Measurements from ENCODE around the gene RREB1. TPM values are rescaled to one million over a fixed set of nuclear protein-coding genes. Genes with fewer than 3 reads are reported as not detected.

RREB1 gene
- total RNA-seq, 2 experiments from 2014 or later = 10.8 to 12.2 TPM

- intact Hi-C loops (cut with micrococcal nuclease) = no loop called here
- H3K36me3 Mint-ChIP-seq (ENCODE audit: low read depth) = peaks cover 22% of the 10 kb centered on the region
- CTCF ChIA-PET = interaction anchor here (0.6 to 1.6 kb wide), 3 partner anchors 25 to 128 kb away, joined by 3 to 4 read pairs (median 3); no protein-coding TSS in a partner anchor
- H3K4me3 Mint-ChIP-seq = no peak overlapping the region
- no peaks in the 10 kb centered on the region for H3K4me1 Mint-ChIP-seq (ENCODE audit: low read depth)
- H3K27me3 Mint-ChIP-seq (ENCODE audit: low read depth) = no peaks in the 10 kb centered on the region
- H3K27ac Mint-ChIP-seq = no peak overlapping the region
- no peaks in the 10 kb centered on the region for H3K9me3 Mint-ChIP-seq
- no peak for DNase-seq
Observed at GRCh38 chr6:7214468-7214867, 106.7 kb downstream of the RREB1 start.

DNA sequence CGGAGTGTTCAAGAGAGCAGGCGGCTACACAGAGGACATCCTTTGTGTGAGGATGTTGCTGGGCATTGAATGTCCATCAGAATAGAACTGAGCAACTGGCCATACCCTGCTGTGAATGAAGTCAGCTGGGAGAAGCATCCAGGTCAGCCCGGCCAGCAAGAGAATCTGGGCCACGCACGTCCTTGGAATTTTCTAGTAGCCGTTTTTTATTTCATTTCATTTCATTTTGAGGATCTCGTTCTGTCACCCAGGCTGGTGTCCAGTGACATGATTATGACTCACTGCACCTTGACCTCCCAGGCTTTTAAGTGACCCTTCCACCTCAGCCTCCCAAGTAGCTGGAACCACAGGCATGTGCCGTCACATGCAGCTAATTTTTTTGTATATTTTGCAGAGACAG lies 107.4 kb downstream of the RREB1 start:
- H3K4me1 Mint-ChIP-seq (ENCODE audit: low read depth) = no peaks in the 10 kb centered on the region
- peaks cover 24% of the 10 kb centered on the region for H3K36me3 Mint-ChIP-seq (ENCODE audit: low read depth)
- DNase-seq = no peak
- no peaks in the 10 kb centered on the region for H3K9me3 Mint-ChIP-seq
- H3K27ac Mint-ChIP-seq = no peak overlapping the region
- CTCF ChIA-PET = interaction anchor here (0.7 to 1.6 kb wide), 2 partner anchors 24 to 28 kb away, joined by 3 to 4 read pairs; no protein-coding TSS in a partner anchor
- no peak overlapping the region for H3K4me3 Mint-ChIP-seq
- H3K27me3 Mint-ChIP-seq (ENCODE audit: low read depth) = no peaks in the 10 kb centered on the region
- intact Hi-C loops (cut with micrococcal nuclease) = no loop called here

GRCh38 chr6:7215798-7216231 lies 108.1 kb downstream of the RREB1 start:
- H3K27me3 Mint-ChIP-seq (ENCODE audit: low read depth) = no peaks in the 10 kb centered on the region
- H3K4me1 Mint-ChIP-seq (ENCODE audit: low read depth) = no peaks in the 10 kb centered on the region
- intact Hi-C loops (cut with micrococcal nuclease) = no loop called here
- no peak overlapping the region for H3K4me3 Mint-ChIP-seq
- CTCF ChIA-PET = interaction anchor here (1.1 to 1.6 kb wide), 2 partner anchors 21 to 27 kb away, joined by 3 to 4 read pairs; no protein-coding TSS in a partner anchor
- no peaks in the 10 kb centered on the region for H3K9me3 Mint-ChIP-seq
- peaks cover 22% of the 10 kb centered on the region for H3K36me3 Mint-ChIP-seq (ENCODE audit: low read depth)
- DNase-seq = no peak
- peak overlapping the region; percentile 46 for H3K27ac Mint-ChIP-seq

- no peaks in the 10 kb centered on the region for H3K4me1 Mint-ChIP-seq (ENCODE audit: low read depth)
- no peaks in the 10 kb centered on the region for H3K9me3 Mint-ChIP-seq
- intact Hi-C loops (cut with micrococcal nuclease) = no loop called here
- H3K4me3 Mint-ChIP-seq = no peak overlapping the region
- CTCF ChIA-PET = no interaction called here
- no peak overlapping the region for H3K27ac Mint-ChIP-seq
- no peak for DNase-seq
- H3K27me3 Mint-ChIP-seq (ENCODE audit: low read depth) = no peaks in the 10 kb centered on the region
- peaks cover 17% of the 10 kb centered on the region for H3K36me3 Mint-ChIP-seq (ENCODE audit: low read depth)
Observed at GRCh38 chr6:7216941-7217621, 109.3 kb downstream of the RREB1 start.

GRCh38 chr6:7218406-7218988 lies 110.7 kb downstream of the RREB1 start:
- DNase-seq = no peak
- peaks cover 9% of the 10 kb centered on the region for H3K36me3 Mint-ChIP-seq (ENCODE audit: low read depth)
- H3K4me1 Mint-ChIP-seq (ENCODE audit: low read depth) = no peaks in the 10 kb centered on the region
- H3K27ac Mint-ChIP-seq = no peak overlapping the region
- intact Hi-C loops (cut with micrococcal nuclease) = no loop called here
- no peaks in the 10 kb centered on the region for H3K27me3 Mint-ChIP-seq (ENCODE audit: low read depth)
- no peak overlapping the region for H3K4me3 Mint-ChIP-seq
- CTCF ChIA-PET = no interaction called here
- H3K9me3 Mint-ChIP-seq = no peaks in the 10 kb centered on the region

GRCh38 chr6:7219310-7219709 lies 111.5 kb downstream of the RREB1 start:
- Mint-ChIP-seq H3K4me1 (ENCODE audit: low read depth) (no peaks in the 10 kb centered on the region), H3K36me3 (ENCODE audit: low read depth) (peaks cover 8% of the 10 kb centered on the region), H3K4me3 (no peak overlapping the region), H3K27ac (no peak overlapping the region), H3K9me3 (no peaks in the 10 kb centered on the region), H3K27me3 (ENCODE audit: low read depth) (no peaks in the 10 kb centered on the region)
- CTCF ChIA-PET = no interaction called here
- no peak for DNase-seq
- intact Hi-C loops (cut with micrococcal nuclease) = no loop called here

- Mint-ChIP-seq H3K27ac (no peak overlapping the region), H3K9me3 (no peaks in the 10 kb centered on the region), H3K36me3 (ENCODE audit: low read depth) (peaks cover 8% of the 10 kb centered on the region), H3K27me3 (ENCODE audit: low read depth) (no peaks in the 10 kb centered on the region), H3K4me1 (ENCODE audit: low read depth) (no peaks in the 10 kb centered on the region), H3K4me3 (no peak overlapping the region)
- intact Hi-C loops (cut with micrococcal nuclease) = no loop called here
- CTCF ChIA-PET = no interaction called here
- no peak for DNase-seq
Observed at GRCh38 chr6:7222197-7222596, 114.4 kb downstream of the RREB1 start.

DNA sequence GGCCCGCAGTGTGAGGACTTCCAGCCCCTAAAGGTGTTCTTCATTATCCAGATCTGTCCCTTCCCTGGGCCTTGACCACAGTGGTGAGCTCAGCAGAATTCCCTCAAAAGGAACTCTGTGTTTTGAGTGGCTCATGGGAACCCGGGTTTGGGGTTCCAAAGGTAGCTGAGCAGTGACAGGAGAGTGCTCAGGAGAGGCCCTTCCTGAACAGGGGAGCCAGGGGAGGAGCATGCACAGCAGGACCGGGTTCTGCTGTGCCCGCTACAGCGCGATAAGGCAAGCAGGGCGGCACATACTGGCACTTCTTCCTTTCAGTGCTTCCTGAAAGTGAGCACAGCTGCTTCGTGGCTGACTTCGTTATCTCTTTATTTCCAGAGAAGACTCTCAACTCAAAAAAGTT lies 117.0 kb downstream of the RREB1 start:
- H3K27ac Mint-ChIP-seq = no peak overlapping the region
- no peaks in the 10 kb centered on the region for H3K9me3 Mint-ChIP-seq
- CTCF ChIA-PET = no interaction called here

DNA sequence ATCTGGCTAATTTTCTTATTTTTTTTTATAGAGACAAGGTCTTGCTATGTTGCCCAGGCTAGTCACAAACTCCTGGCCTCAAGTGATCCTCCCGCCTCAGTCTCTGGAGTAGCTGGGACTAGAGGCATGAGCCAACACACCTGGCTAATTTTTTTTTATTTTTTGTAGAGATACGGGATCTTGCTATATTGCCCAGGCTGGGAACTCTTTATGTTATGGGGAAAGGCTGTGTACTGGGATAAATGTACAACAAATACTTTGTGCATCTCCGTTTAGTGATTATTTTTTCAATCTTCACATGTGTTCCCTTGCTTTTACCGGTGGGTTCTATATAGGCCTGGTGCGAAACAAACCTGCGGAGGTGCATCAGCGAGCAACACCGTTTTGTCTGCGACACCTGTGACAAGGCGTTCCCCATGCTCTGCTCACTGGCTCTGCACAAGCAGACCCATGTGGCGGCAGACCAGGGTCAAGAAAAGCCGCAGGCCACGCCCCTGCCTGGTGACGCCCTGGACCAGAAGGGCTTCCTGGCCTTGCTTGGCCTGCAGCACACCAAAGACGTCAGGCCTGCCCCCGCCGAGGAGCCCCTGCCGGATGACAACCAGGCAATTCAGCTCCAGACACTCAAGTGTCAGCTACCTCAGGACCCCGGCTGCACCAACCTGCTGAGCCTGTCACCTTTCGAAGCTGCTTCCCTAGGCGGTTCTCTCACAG lies 121.1 kb downstream of the RREB1 start:
- H3K4me3 Mint-ChIP-seq = no peak overlapping the region
- H3K36me3 Mint-ChIP-seq (ENCODE audit: low read depth) = peaks cover 28% of the 10 kb centered on the region
- H3K27me3 Mint-ChIP-seq (ENCODE audit: low read depth) = no peaks in the 10 kb centered on the region
- H3K9me3 Mint-ChIP-seq = no peaks in the 10 kb centered on the region
- intact Hi-C loops (cut with micrococcal nuclease) = no loop called here
- H3K4me1 Mint-ChIP-seq (ENCODE audit: low read depth) = peaks cover 12% of the 10 kb centered on the region
- CTCF ChIA-PET = interaction anchor here (1.4 to 1.9 kb wide), 2 partner anchors 10 to 14 kb away, joined by 4 to 7 read pairs; no protein-coding TSS in a partner anchor
- H3K27ac Mint-ChIP-seq = no peak overlapping the region
- no peak for DNase-seq

More for the DNA sequence above, 117.0 kb downstream of the RREB1 start:
- intact Hi-C loops (cut with micrococcal nuclease) = no loop called here
- no peak overlapping the region for H3K4me3 Mint-ChIP-seq
- H3K36me3 Mint-ChIP-seq (ENCODE audit: low read depth) = peaks cover 20% of the 10 kb centered on the region
- no peak for DNase-seq
- H3K4me1 Mint-ChIP-seq (ENCODE audit: low read depth) = no peaks in the 10 kb centered on the region
- no peaks in the 10 kb centered on the region for H3K27me3 Mint-ChIP-seq (ENCODE audit: low read depth)

- DNase-seq = no peak
- CTCF ChIA-PET = interaction anchor here (1.9 kb wide), 1 partner anchor 9 kb away, joined by 7 read pairs; no protein-coding TSS in a partner anchor
- H3K27ac Mint-ChIP-seq = no peak overlapping the region
- H3K4me1 Mint-ChIP-seq (ENCODE audit: low read depth) = peaks cover 12% of the 10 kb centered on the region
- no peak overlapping the region for H3K4me3 Mint-ChIP-seq
- intact Hi-C loops (cut with micrococcal nuclease) = no loop called here
- peaks cover 28% of the 10 kb centered on the region for H3K36me3 Mint-ChIP-seq (ENCODE audit: low read depth)
- no peaks in the 10 kb centered on the region for H3K9me3 Mint-ChIP-seq
- no peaks in the 10 kb centered on the region for H3K27me3 Mint-ChIP-seq (ENCODE audit: low read depth)
Observed at GRCh38 chr6:7229376-7230326, 121.9 kb downstream of the RREB1 start.

DNA sequence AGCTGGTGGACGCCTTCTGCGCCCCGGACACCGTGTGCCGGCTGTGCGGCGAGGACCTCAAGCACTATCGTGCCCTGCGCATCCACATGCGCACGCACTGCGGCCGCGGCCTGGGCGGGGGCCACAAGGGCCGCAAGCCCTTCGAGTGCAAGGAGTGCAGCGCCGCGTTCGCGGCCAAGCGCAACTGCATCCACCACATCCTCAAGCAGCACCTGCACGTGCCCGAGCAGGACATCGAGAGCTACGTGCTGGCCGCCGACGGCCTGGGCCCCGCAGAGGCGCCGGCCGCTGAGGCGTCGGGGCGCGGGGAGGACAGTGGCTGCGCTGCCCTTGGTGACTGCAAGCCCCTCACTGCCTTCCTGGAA lies 122.5 kb downstream of the RREB1 start:
- no peaks in the 10 kb centered on the region for H3K27me3 Mint-ChIP-seq (ENCODE audit: low read depth)
- intact Hi-C loops (cut with micrococcal nuclease) = no loop called here
- H3K9me3 Mint-ChIP-seq = no peaks in the 10 kb centered on the region
- CTCF ChIA-PET = no interaction called here
- H3K27ac Mint-ChIP-seq = no peak overlapping the region
- no peak for DNase-seq
- peaks cover 12% of the 10 kb centered on the region for H3K4me1 Mint-ChIP-seq (ENCODE audit: low read depth)
- H3K36me3 Mint-ChIP-seq (ENCODE audit: low read depth) = peaks cover 28% of the 10 kb centered on the region
- H3K4me3 Mint-ChIP-seq = no peak overlapping the region

Measured in activated naive CD4-positive, alpha-beta T cell treated with anti-CD3 and anti-CD28 coated beads for 36 hours (primary cell).